ENCODE results near the gene HLTF.
"Not testable (repeated sequence)": the region's sequence is repeated elsewhere in the genome, so short reads cannot be mapped to it uniquely, and the experiment has no call there.

HLTF gene, protein sequence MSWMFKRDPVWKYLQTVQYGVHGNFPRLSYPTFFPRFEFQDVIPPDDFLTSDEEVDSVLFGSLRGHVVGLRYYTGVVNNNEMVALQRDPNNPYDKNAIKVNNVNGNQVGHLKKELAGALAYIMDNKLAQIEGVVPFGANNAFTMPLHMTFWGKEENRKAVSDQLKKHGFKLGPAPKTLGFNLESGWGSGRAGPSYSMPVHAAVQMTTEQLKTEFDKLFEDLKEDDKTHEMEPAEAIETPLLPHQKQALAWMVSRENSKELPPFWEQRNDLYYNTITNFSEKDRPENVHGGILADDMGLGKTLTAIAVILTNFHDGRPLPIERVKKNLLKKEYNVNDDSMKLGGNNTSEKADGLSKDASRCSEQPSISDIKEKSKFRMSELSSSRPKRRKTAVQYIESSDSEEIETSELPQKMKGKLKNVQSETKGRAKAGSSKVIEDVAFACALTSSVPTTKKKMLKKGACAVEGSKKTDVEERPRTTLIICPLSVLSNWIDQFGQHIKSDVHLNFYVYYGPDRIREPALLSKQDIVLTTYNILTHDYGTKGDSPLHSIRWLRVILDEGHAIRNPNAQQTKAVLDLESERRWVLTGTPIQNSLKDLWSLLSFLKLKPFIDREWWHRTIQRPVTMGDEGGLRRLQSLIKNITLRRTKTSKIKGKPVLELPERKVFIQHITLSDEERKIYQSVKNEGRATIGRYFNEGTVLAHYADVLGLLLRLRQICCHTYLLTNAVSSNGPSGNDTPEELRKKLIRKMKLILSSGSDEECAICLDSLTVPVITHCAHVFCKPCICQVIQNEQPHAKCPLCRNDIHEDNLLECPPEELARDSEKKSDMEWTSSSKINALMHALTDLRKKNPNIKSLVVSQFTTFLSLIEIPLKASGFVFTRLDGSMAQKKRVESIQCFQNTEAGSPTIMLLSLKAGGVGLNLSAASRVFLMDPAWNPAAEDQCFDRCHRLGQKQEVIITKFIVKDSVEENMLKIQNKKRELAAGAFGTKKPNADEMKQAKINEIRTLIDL

DNA sequence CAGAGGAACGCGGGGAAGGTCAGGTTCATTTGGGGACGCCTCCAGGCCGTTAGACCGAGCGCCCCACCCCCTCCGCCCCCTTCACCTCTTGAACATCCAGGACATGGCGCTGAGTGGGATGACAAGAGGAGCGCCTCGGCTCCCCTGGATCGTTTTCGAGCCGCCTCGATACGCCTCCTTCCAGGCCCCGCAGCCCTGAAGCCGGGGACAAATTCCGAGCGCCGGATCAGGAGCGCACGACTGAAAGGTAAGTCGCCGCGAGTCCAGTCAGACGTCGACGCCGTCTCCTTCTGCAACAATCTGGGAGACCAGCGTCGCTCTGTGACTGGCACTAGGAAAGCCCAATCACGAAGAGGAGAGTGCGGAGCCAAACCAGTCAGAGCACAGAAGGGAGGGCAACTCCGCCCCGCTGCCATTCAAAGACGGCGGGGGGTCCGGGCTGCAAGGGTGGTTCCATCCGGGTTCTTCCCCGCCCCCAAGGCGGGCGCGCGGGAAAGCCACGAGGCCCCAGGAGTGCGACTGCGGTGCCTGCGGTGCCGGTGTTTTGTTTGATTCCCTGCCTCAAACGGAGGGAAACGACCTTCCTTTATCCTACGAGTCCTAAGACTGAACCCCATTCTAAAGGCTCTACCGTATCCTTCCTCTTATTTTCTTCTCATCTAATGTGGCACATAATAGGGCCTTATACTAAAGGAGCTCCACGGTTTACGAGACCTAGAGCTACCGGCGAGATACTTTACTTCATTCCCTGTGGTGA, at the start of gene HLTF:
HLTF (minus strand) TSS at position 302 of the 757 bp plus-strand sequence; CDS start at position 105, 197 bp downstream.
- DNase-seq (ENCODE audit: low read depth in 2 of 2) = peak; percentile 98 to 99

DNA sequence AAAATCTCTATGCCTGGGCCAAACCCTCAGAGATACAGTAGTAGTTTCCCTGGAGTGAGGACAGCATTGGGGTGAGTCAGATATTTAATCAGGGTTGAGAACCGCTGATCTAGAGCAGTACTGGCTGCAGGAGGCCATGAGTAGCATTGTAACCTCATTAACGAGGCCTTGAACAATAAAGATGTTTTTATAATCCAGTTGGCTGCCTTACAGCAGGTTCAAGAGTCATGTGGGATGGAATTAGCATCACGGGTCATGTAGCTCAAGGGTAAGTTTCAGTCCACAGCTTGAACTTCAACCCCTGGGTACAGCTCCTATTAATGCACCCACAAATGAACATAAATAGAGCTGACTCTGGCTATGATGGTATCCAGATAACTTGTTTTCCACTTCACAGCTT, 48.2 kb upstream of the HLTF start:
- DNase-seq (ENCODE audit: low read depth in 2 of 2) = no peak

DNA sequence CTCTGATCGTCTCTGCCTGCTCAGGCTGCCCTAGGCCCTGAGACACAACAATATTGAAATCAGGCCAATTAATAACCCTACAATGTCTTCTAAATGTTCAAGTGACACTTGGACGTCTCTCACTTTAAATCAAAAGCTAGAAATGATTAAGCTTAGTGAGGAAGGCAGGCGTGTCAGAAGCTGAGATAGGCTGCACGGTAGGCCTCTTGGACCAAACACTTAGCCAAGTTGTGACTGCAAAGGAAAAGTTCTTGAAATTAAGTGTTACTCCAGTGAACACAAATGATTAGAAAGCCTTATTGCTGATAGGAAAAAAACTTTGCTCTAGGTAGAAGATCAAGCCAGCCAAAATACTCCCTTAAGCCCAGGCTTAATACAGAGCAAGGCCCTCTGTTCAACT, 45.3 kb upstream of the HLTF start:
- DNase-seq (ENCODE audit: low read depth in 2 of 2) = no peak

DNA sequence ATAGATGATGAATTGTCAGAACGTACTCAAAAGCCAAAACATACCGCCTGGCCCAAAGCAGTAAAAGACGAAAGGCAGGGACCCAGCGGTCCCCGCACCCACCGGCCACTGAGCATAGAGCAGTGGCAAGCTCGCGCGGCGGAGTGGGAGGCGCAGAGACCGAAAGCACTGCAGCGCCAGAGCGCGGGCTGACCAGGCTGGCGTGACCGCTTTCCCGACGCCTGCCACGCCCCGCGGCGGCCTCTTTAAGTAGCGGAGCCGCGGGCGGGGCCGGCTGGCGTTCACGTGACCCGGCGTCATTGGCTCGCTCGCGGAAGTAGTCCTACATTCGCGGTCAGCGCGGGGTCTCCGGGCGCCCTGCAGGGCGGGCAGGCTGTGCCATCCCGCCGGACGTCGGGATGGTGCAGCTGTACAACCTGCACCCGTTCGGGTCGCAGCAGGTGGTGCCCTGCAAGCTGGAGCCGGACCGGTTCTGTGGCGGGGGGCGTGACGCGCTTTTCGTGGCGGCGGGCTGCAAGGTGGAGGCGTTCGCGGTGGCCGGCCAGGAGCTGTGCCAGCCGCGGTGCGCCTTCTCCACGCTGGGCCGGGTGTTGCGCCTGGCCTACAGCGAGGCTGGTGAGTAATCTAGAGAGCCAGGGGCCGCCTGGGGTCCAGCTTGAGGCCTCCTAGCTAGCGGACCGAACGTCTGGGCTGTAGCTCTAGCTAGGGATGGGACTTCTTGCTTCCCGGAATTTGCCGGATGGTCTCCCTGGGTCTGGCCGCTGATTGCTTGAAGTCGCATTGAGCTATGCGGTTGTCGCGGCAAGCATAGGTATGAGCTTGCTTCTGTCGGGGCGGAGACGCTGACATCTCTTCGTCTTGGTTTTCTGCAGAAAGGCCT, 43.2 kb upstream of the HLTF start, which contains the start of gene HPS3:
HPS3 (plus strand) TSS at position 313 of the 880 bp plus-strand sequence; CDS start at position 399, 86 bp downstream.
- peak; percentile 63 to 64 for DNase-seq (ENCODE audit: low read depth in 2 of 2)

DNA sequence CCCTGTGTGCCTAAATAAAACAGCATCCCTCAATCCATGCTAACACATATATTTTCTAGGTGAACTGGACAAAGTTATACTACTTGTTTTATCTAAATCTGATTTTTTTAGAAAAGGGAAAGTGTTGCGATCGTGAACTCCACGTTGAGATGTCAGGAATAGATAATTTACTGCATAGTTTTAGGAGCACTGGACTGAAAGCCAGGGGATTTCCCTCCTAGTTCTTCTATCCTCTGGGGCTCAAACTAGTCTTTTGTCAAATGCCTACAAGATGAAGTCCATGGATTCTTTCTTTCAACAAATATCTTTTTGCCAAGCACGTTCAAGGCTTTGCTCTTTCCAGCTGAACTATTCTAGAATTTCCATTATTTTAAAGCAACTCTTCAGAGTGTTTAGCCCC, 42.5 kb upstream of the HLTF start:
- DNase-seq (ENCODE audit: low read depth in 2 of 2) = no peak

DNA sequence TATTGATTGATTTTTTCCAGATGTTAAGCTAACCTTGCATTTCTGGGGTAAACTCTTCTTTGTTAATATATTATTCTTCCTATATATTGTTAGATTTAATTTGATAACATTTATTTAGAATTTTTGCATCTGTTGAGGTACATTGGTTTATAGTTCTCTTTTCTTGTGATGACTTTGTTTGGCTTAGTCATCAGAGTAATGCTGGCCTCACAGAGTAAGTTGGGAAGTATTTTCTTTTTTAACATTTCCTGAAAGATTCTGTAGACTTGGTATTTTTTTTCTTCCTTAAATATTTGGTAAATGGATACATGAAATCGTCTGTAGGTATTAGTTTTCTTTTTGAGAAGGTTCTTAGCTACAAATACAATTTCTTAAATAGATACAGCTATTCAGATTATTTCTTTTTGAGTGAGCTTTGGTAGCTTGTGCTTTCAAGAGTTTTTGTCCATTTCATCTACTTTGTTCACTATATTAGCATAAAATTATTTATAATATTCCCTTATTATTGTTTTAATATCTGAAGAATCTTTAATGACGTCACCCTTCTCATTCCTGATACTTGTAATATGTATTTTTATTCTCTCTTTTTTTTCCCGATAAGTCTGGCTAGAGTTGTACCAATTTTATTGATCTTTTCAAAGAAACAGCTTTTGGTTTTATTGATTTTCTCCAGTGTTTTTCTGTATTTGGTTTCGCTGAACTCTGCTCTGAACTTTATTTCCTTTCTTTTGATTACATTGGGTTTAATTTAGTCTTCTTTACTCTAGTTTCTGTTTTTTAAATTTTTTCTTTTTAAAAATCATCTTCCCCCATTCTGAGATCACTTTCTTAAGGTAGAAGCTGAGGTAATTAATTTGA, 36.6 kb upstream of the HLTF start:
- no peak for DNase-seq (ENCODE audit: low read depth in 2 of 2)

DNA sequence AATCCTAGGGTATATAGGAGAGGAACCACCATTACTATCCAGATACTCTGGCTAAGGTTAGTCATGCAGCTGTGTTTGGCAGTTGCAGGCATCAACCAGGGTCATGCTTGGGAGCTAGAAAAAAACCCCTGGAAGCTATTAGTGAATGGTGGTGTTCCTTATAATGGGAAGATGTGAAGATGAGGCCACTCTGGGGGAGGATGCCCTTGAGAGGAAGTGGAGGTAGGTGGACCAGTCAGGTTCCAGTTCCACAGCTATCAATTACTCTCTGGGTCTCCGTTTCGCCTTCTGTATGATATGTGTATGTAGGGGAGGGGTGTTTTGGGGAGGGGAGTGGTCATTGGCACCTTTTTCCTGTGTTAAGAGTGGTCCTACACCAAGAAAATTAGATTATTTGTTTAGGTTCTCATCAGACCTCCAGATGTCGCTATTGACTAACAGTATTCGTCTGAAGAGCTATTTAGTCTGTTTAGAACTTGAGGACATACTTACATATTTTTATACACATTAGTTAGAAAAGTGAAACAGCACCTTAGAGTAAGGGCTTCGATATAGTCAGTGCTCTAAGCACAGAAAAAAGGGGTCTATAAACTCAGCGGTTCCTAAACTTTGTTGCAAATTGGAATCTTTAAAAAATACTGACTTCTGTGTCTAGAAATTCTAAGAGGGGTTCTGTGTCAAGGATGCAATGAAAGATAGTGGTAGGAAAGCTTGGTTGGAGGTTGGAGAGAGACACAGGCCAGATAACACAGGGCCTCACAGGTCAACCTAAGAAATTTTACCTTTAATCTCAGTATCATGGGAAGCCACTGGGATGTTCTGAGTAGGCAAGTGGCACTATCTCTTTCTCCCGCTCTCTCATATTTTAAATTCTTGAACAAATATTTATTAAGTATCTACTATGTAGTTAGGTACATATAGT, 34.0 kb upstream of the HLTF start:
- peak; percentile 50 to 54 for DNase-seq (ENCODE audit: low read depth in 2 of 2)

DNA sequence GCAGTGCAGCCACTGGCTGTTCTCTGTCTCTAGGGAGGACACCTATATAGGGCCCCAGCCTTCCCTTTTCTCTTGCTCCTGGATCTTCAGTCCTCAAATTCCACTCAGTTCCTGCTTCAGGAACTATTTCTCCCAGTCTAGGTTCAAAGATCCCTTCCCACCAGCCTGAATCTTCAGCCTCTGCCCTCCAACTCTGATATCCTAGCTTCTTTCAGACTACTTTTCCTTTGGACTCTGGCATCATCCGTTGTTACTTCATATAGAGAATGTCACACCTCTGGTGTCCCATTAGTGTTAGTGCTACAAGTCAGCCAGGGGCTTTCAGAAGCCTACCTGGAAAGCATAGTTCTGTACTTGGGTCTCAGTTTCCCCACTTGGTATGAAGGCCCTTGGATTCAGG, 33.1 kb upstream of the HLTF start:
- DNase-seq (ENCODE audit: low read depth in 2 of 2) = no peak

DNA sequence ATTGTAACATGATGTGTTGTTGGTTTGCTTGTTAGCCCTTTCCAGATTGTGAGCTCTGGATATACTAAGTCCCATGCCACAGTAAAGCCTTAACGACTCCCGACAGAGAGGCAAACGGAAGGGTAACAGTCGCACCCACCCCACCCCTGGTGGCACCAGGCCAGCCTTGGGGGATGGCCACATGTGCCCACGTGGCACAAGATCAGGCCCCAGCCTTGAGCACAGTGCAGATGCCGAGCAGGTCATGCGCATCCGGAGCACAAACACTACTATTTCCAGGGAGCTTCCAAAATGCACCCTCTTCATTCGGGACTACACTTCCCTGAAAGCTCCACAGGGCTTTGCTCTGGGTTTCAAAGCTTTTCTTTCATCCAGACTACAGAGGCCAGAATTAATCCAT, 32.4 kb upstream of the HLTF start:
- no peak for DNase-seq (ENCODE audit: low read depth in 2 of 2)

DNA sequence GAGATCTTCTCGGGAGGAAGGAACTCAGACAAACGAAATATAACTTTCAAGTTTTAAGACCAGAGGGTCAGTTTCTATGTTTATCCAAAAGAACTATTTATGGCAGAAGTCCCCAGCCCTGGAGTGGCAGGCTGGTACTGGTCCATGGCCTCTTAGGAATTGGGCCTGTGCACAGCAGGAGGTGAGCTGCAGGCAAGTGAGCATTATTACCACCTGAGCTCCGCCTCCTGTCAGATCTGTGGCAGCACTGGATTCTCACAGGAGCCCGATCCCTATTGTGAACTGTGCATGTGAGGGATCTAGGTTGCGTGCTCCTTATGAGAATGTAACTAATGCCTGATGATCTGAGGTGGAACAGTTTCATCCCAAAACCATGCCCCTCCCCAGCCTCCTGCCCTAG, 28.8 kb upstream of the HLTF start:
- no peak for DNase-seq (ENCODE audit: low read depth in 2 of 2)

DNA sequence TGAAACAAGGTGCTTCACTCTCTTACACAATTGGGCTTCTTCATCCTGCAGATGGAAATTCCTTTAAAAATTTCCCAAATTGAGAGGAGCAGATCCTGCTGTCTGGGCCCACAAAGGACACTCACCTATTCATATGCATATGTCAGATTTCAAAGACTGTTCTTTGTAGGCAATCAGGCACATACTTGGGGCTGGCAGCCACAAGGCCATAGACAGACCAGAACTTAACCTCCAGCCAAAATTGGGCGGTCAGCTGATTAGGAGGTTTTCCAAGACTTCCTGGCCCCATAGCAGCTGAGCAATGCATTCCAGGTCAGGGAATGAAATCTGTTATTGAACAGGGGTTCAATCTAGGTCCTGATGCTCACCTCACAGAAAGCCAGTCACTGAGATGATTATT, 28.1 kb upstream of the HLTF start:
- DNase-seq (ENCODE audit: low read depth in 2 of 2) = no peak

DNA sequence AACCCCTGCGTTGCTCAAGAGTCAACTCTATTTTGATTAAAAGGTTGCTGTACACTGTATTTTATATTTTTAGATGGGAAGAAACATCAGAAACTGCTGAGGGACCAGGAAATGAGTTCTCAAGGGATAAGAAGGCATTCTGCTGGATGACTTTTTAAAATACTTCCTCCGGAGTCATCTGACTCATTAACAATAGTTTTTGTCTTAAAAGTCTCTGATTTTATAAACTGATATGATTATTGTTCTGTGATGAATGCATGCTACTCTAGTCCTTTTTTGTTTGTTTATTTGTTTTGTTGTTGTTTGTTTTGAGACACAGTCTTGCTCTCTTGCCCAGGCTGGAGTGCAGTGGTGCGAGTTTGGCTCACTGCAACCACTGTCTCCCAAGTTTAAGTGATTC, 18.2 kb upstream of the HLTF start:
- DNase-seq (ENCODE audit: low read depth in 2 of 2) = no peak

DNA sequence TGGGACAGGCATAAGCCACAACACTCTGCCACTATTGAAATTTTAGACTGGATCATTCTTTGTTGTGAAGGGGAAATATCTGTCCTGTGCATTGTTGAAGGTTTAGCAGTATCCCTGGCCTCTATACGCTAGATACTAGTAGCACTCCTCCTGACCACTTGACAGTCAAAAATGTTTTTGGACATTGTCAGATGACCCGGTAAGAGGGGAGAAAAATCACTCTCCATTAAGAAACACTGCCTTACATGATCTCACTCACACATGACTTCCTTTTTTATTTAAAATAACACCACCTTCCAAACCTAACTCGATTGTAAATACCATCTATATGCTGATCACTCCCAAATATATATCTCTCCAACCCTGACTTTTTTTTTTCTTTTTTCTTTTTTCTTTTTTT, 15.3 kb upstream of the HLTF start:
- DNase-seq (ENCODE audit: low read depth in 2 of 2) = no peak

DNA sequence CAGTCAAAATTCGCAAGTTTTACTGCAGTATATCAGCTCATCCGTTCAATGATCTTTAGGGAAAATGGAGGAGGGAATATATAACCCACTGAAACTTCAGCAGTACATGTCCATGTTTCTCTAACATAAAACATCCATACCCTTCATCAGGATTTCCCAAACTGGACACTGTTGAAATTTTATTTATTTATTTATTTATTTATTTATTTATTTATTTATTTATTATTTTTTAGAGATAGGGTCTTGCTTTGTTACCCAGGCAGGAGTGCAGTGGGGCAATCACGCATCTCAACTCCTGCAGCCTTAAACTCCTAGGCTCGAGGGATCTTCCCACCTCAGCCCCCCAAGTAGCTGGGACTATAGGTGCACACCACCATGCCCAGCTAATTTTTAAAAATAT, 14.8 kb upstream of the HLTF start:
- DNase-seq (ENCODE audit: low read depth in 2 of 2) = no peak

DNA sequence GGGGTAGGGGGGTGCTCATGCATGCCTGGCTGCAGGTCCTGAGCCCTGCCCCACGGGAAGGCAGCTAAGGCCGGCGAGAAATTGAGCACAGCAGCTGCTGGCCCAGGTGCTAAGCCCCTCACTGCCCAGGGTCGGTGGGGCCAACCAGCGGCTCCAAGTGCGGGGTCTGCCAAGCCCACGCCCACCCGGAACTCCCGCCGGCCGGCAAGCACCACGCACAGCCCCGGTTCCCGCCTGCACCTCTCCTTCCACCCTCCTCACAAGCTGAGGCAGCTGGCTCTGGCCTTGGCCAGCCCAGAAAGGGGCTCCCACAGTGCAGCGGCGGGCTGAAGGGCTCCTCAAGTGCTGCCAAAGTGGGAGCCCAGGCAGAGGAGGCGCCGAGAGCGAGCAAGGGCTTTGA, 11.7 kb upstream of the HLTF start:
- not testable (repeated sequence) for DNase-seq (ENCODE audit: low read depth in 2 of 2)

DNA sequence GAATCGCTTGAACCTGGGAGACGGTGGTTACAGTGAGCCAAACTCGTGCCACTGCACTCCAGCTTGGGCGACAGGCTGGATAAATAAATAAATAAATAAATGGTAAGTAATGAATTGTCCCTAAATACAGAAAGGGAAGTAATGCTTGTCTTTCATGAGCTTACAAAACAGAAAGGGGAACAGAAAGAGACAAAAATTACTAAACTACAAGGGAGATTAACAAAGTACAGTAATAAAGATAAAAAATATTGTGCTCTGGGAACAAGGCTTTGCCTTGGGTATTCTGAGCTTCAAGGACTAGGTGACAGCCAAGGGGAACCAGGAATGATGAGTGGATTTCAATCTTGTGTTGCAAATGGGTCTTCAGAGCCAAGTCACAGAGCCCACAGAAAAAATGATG, 9.2 kb upstream of the HLTF start:
- DNase-seq (ENCODE audit: low read depth in 2 of 2) = no peak

DNA sequence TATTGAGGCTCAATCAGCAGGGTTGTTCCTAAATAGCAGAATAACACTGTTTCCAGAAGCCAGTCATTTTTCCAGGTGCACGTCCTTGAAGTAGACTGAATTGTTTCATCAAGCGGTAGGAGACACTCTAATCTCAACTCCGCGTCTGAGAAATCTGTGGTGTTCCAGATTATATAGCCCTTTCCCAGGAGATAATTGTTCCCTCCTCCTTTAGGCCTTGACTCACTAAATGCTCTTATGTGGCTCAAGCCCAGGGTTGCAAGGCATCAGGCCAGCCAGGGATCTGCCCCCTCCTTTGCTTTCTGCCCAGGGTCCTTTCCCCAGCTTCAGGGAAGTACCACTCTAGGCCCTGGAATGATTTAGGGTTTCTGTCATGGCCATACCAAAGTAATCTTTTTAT, 5.7 kb upstream of the HLTF start:
- DNase-seq (ENCODE audit: low read depth in 2 of 2) = no peak

DNA sequence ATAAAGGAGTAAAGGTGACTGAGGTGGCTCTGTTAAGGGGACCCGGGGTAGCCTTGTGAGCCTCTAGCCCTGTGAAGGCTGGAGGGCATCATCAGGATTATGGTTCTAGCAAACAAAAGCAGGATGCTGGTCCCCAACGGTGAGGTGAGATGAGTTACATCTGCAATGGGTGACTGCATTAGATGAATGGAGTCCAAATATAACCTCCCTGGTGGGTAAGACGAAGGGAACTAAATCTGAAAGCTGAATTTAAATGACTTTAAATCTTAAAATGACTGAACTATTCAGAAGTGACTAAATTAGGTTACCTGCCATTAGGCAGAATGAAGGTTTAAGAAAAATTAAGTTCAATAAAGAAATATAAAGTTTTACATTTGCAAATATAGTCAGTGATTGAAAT, 4.6 kb upstream of the HLTF start:
- no peak for DNase-seq (ENCODE audit: low read depth in 2 of 2)

DNA sequence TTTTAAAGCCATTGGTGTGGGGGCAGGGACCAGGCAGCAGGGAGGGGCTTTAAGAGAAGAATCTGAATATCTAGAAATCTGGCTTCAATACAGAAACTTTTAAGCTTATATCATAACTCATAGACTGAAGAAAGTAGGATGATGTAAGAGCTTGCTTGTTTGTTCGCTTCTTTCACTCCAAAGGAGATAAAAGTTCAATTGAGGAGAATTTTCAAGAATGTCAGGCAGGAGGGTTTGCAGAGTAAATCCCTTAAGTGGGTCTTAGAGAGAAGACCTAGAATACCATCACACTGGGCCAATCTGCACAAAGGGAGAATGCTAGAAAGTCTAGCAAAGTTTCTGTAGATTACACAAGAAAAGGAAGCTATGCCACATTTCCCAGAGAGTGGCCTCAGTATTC, 4.1 kb upstream of the HLTF start:
- no peak for DNase-seq (ENCODE audit: low read depth in 2 of 2)

Data from fibroblast of skin of left quadriceps (primary cell).